CD4-positive, alpha-beta T cell treated with Interleukin-6 at 100 ng/mL for 8 hours (primary cell): ENCODE data around the gene KIFC3.
"Not testable (repeated sequence)": the region's sequence is repeated elsewhere in the genome, so short reads cannot be mapped to it uniquely, and the experiment has no call there.

Experiments used
- DNase-seq: peaks from one replicate; pipeline ENCODE4 v3.0.0-alpha.2; 2020; ENCODE audit warnings: mixed read lengths, low spot score

Gene KIFC3

GRCh38 chr16:57825298-57826044, 23.2 kb upstream of the KIFC3 start:
- DNase-seq = no peak

GRCh38 chr16:57824888-57825287, 22.6 kb upstream of the KIFC3 start:
- DNase-seq = no peak

- no peak for DNase-seq
Observed at GRCh38 chr16:57823836-57824235, 21.5 kb upstream of the KIFC3 start.

DNA sequence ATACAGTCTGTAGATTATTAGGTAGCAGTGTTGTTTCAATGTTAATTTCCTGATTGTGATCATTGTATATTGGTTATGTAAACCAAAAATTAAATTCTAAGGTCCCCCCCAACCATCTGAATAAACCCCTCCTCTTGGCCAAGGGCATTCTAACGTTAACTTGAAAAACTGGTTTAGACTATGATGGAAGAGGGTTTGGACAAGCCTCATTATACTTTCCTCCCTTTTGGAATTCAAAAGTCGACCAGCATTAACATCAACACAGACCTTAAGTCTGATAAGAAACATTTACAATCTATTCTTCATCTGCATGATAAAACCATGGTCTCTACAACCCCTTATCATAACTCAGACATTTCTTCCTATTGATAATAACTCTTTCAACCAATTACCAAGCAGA, 20.6 kb upstream of the KIFC3 start:
- DNase-seq = no peak

GRCh38 chr16:57822018-57822553, 19.8 kb upstream of the KIFC3 start:
- no peak for DNase-seq

GRCh38 chr16:57821149-57821971, 19.1 kb upstream of the KIFC3 start:
- no peak for DNase-seq

GRCh38 chr16:57818377-57819064, 16.2 kb upstream of the KIFC3 start:
- DNase-seq = no peak

GRCh38 chr16:57817680-57818079, 15.4 kb upstream of the KIFC3 start:
- no peak for DNase-seq

DNA sequence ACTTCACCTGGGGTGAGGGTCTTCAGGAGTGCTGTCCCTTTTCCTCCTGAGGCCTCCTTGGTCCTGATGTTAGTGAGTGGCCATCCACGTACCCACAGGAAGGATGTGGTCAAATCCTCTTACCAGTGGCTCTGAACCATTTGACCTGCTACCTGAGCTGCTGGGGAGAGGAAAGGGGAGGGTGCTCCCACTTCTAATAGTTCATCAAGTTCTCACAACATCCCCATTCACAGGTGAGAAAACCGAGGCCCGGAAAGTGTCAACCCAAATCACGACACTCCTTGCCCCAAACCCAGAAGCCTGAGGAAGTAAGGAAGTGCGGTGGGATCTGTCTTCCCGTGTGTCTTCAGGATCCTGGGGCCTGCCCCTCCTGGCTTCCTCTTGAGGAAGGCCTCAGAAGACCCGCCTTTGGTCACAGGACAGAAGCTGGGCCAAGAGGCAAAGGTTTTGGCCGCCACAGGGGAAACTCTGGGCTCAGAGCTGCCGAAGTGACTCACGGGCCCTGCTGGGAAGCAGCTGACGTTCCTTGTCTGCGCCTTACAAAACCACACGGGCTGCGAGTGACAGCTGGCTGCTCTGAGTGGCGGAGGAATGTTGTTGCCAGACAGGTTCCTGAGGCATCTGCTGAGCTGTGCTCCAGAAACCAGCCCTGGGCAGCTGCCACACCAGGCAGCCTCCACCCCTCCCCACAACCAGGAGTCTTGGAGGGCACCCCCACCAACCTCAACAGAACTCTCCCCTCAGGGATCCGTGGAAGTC, 13.9 kb upstream of the KIFC3 start:
- DNase-seq = peak; percentile 31

DNA sequence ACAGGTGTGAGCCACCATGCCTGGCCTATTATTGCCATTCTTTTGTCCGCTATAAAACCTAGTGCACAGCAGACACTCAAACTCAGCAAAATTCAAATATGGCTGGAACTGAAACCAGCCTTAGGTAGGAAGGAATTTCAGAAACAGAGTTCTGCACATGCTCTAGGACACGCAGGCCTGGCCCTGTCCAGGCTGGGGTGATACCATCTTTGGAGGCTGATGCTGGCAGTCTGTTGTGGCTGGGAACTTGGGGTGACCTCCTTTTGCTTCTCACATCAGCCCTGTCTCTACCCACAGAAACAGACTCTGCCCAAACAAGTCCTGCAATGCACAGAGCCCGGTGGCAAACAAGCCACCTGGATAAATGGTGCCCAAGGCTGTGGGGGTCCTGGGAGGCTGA, 12.6 kb upstream of the KIFC3 start:
- no peak for DNase-seq

DNA sequence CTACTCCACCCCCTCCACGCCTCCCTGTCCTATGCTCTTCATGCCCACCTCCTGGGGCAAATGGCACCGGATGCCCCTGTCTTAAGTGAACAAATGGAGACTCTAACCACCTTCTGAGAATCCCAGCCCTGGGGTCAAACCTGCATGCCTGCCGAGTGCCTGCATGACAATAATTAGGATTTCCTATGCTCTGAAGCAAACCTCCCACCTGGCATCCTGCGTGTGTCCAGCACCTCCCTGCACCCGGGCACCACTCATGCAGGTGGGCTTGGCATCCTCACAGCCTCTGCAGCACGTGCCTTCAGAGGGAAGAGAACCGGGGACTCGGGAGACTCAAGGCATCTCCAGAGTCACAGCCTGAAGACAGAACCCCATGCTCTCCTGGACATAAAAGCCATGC, 11.2 kb upstream of the KIFC3 start:
- no peak for DNase-seq

DNA sequence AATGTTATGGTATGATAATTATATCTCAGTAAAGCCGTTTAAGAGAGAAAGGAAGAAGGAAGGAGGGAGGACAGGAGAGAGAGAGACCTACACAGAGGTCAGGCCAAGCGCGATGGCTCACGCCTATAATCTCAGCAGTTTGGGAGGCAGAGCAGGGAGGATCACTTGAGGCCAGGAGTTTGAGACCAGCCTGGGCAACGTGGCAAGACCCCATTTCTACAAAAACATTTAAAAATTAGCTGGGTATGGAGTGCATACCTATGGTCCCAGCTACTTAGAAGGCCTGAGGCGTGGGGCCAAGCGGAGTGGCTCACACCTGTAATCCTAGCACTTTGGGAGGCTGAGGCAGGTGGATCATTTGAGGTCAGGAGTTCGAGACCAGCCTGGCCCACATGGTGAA, 9.0 kb upstream of the KIFC3 start:
- not testable (repeated sequence) for DNase-seq

DNA sequence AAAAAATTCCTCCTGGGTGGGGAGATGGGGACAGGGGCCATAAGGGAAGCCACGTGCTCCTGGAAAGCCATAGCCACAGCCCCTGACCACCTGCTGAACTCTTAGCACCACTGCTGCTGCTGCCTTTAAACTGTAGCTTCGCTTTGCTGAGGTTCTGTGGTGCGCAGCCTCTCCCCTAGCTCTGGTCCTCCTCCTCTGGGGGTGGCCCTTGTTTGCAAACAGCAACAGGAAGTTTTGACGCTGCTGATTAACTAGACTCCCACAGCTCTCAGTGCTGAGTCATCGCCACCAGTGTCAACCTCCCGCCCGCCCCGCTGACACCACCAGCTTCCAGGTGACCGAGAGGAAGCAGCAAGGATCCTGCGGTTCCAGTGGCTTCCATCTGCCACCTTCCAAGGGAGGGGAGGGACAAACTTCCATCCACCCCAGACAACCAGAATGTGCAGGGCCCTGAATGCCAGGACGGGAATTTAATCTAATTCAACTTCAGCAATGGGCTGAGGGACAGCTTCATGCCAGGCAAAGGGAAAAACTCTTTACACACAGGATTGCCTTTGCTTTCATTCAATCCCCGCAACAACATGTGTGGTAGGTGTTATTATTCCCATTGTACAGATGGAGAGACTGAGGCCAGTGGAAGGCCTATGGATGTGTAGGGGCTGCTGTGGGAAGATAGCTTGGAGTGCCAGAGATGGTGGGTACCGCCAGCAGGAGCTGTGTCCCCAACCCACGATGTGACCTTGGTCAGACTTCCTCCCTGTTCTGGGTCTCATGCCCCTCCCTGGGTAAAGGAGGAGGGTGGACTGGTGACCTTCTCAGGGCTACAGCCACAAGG, 8.1 kb upstream of the KIFC3 start:
- peak; percentile 82 for DNase-seq

- DNase-seq = no peak
Observed at GRCh38 chr16:57809276-57810196, 7.2 kb upstream of the KIFC3 start.

DNA sequence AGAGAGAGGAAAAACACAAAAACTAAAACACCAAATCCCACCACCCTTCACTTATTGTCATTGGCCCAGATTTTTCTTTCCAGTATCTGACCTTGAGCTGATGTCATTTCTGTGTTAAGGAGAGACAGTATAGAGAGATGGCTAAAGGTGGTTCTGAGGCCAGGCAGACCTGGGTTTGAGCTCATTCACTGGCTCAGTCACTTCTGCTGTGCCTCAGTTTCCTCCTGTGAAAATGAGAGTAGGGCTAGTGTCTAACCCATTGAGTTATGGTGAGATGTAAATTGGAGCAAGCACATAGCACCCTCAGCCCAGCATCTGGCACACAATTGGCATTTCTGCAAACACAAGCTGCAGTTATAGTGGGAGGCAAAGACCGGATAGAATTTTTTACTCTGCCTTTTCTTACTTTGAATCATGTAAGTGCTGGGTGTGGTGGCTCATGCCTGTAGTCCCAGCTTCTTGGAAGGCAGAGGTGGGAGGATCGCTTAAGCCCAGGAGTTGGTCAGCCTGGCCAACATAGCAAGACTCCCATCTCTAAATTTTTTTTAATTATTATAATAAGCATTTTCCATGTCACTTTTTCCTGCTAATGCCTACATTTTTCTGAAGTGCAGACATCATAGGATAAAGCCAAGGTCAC, 6.4 kb upstream of the KIFC3 start:
- DNase-seq = no peak

- peak; percentile 60 for DNase-seq
Observed at GRCh38 chr16:57807968-57808528, 5.8 kb upstream of the KIFC3 start.

- no peak for DNase-seq
Observed at GRCh38 chr16:57807252-57807967, 5.1 kb upstream of the KIFC3 start.

GRCh38 chr16:57805176-57805575, 2.9 kb upstream of the KIFC3 start:
- no peak for DNase-seq
